GM12874 (cell line): ENCODE results near the gene RAB3C.

ENCODE experiments used
- TF ChIP-seq, protein P1 (sequence below): IDR thresholded peaks from 2 replicates; pipeline ENCODE4 v1.5.1; 2011; ENCODE audit warnings: low read depth, mild to moderate bottlenecking, control low read depth, low read length, moderate library complexity; ENCODE audit not compliant: insufficient read depth

Gene RAB3C

DNA sequence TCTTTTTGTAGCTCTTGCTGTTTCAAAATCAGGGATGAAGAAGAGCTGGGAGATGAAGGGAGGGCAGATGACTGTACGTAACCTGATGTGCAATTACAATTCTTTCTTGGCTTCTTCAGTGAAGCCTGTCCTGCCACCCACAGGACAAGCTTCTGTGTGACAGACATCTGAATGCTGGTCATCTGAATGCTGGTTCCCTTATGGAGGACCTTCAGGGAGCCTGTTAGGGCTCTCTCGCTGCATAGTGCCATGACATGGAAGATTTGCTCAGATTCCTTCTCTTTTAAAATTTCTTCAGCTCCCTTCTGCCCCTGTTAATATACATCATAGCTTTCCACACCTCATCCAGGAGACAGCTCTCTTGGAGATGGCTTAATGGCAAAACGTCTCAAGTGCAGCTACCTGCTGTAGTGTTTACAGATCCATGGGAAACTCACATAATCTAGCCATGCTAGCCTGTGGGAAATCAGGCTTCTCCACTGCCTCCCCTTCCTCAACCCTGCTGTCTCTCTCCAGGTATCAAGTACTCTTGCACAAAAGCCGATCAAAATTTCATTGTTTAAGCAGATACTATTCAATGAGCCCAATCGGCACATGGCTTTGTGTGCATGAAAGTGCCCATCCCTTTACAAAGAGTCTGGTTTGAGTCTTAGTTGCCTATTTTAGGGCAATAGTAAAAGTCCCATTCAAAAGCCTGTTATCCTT is 134.6 kb downstream of the RAB3C start:
- TF ChIP-seq, protein P1, sequence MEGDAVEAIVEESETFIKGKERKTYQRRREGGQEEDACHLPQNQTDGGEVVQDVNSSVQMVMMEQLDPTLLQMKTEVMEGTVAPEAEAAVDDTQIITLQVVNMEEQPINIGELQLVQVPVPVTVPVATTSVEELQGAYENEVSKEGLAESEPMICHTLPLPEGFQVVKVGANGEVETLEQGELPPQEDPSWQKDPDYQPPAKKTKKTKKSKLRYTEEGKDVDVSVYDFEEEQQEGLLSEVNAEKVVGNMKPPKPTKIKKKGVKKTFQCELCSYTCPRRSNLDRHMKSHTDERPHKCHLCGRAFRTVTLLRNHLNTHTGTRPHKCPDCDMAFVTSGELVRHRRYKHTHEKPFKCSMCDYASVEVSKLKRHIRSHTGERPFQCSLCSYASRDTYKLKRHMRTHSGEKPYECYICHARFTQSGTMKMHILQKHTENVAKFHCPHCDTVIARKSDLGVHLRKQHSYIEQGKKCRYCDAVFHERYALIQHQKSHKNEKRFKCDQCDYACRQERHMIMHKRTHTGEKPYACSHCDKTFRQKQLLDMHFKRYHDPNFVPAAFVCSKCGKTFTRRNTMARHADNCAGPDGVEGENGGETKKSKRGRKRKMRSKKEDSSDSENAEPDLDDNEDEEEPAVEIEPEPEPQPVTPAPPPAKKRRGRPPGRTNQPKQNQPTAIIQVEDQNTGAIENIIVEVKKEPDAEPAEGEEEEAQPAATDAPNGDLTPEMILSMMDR, result no peak

DNA sequence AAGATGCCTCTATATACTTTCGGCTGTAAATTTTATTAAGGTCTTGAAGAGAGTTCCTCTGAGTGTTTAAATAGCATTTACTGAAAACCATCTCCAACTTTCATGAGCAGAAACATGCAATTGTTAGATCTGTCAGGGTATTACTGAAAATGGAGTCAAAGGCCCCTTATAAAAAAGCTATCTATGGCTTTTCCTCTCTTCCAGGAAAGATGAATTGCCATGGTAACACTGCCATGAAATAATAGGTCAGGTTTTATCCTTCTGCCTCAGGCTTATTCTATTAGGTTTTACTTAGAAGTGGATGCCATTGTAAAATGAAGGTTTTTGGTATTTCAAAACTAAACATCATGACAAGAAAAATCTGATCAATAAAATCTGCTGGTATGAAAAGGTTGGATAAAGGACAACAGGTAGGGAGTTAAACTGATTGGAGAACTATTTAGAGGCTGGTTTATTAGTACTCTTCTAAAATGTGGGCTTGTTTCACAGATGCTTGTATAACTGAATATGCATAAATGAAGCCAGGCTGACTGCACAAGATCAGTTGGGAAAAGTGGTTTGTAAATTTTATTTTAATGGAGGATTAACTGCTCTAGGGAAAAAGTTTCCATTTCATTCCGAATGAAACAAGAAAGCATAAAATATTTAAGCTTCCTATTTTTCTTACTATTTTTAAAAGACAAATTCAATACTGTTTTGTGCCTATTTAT is 135.5 kb downstream of the RAB3C start:
- TF ChIP-seq, protein P1, result no peak

DNA sequence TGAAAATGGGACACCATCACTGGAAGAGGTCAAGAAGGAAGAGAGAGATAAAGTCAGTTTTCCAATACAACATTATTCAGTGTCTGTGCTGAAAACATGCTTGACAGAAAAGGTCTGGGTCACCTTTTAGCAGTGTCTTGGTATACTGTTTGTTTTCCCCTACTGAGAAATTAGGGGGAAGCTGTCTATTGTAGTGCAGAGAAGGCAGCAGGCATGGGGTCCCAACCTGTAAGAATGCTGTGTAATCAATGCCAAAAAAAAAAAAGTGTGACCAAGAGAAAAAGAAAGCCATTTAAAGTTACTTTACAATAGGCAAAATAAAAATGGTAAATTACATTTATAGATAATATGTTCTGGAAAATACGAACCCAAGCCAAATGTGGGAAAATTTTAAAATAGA is 139.3 kb downstream of the RAB3C start:
- TF ChIP-seq, protein P1, result no peak

DNA sequence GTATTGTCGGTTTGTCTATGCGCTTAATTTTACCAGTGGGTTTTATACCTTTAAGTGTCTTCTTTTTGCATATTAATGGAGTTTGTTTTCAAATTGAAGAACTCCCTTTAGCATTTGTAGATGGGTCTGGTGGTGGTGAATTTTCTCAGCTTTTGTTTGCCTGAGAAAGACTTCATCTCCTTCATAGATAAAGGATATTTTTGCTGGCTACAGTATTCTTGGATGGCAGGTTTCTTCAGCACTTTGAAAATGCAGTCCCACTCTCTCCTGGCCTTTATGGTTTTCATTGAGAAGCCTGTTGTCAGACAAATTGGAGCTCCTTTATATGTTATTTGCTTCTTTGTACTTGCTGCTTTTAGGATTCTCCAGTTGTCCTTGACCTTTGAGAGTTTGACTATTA is 142.1 kb downstream of the RAB3C start:
- TF ChIP-seq, protein P1, result no peak

DNA sequence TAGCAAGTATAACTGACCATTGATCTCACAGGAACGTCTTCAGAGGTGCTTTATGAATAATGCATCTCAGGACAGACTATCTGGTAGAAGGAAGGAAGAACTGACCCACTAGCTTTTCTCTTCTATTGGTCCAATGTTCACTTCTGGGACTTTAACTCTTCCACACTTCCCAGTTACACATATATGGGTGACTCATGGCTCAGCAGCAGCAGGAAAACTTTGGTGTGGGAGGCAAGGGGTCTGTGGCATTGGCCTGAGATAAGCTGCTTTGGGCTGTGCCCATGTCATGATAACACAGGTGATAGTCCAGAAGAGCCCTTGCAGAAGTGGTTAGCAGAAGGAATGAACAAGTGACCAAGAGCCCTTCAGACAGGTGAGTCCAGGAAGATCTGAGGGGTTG is 148.8 kb downstream of the RAB3C start:
- TF ChIP-seq, protein P1, result no peak

DNA sequence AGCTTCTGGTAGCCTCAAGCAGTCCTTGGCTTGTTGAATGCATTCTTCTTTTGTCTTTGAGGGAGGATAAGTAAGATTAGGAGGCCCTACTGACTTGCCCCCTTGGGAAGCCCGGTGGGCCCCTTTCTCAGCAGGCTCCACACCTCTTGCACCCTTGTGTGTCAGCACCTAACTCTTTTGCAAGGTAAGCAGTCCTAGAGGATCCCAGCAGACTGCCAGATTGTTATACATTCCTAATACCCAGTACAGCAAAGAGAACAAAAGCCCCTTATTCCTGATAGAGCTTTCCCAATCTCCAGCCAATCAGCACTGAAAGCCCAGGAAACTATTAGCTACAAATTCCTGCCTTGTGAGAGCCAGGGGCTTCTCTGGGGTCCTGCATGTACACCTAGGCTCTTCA is 152.8 kb downstream of the RAB3C start:
- TF ChIP-seq, protein P1, result no peak

DNA sequence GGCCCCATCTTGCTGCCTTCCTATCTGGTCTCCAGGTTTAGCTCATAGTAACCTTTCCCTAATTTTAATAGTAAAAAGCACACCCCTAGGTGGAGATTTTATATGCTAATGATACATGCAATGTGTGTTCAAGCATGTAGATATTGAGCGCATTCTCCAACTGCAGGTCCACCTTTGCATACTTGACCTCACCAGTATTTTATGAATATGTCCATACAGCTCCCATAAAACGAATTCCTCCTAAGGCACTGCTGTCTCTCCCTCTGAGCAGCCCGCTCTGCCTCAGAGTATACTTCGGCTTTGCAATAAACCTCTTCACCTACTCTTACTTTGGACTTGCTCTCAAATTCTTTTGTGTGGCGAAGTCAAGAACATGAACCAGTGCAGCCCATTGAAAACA is 153.3 kb downstream of the RAB3C start:
- TF ChIP-seq, protein P1, result no peak
